ENCODE results near the gene ITGA3.
"Not testable (repeated sequence)": the region's sequence is repeated elsewhere in the genome, so short reads cannot be mapped to it uniquely, and the experiment has no call there.

The ITGA3 gene

GRCh38 chr17:50051082-50051576 is 4.8 kb upstream of the ITGA3 start:
- DNase-seq = no peak

GRCh38 chr17:50051606-50052005 is 4.3 kb upstream of the ITGA3 start:
- DNase-seq = no peak

- DNase-seq = no peak
These were observed 3.6 kb upstream of the ITGA3 start for GRCh38 chr17:50052241-50052796.

DNA sequence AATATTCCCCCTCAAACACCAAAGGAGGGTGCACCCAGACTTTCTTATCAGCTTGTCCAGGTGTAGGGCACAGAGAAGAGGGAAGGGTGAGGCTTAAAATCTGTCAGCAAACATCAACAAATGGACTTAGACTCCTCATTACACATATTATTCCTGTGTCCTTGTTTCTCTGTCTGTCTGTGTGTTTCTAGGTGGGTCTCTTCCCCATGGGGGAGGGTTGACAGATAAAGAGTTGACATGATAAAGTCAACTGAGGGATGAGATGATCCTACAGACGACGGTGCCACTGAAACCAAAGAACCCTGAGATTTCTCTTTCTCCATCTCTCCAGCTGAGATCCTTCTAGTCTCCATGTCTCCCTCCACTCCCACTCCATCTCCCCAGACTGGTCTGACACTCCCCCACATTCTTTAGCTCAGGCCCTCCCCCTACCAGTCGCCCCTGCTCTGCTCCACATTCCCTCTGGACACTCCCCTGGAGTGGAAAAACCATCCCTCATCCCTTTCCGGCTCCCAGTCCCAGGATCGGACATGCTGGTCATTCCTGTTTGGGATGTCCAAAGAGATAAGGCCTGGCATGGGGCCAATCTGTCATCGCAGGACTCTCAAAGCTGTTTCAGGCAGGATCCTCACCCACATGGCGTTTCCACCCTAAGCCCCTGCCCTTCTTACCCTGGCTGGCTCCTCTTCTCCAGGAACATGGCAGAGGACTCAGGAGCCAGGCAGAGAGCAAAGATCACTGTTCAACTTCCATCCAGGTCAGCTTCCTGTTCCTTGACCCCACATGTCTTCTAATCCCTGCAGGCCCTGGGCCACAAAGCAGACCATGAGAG is 2.9 kb upstream of the ITGA3 start:
- no peak for DNase-seq

- DNase-seq = no peak
These were observed 2.3 kb upstream of the ITGA3 start for GRCh38 chr17:50053654-50053960.

- peak in 16 of 56 donors; percentile 12 to 49 (median 24) for DNase-seq
These were observed 870 bp upstream of the ITGA3 start for GRCh38 chr17:50055055-50055425.

GRCh38 chr17:50056217-50056960 is 479 bp downstream of the ITGA3 start:
- peak in 28 of 56 donors; percentile 11 to 55 (median 36) for DNase-seq

- peak in 2 of 56 donors; percentile 7 to 12 for DNase-seq
These were observed 1.0 kb downstream of the ITGA3 start for GRCh38 chr17:50056961-50057330.

GRCh38 chr17:50057521-50057991 is 1.6 kb downstream of the ITGA3 start:
- no peak for DNase-seq

GRCh38 chr17:50058296-50058953 is 2.5 kb downstream of the ITGA3 start:
- no peak for DNase-seq

DNA sequence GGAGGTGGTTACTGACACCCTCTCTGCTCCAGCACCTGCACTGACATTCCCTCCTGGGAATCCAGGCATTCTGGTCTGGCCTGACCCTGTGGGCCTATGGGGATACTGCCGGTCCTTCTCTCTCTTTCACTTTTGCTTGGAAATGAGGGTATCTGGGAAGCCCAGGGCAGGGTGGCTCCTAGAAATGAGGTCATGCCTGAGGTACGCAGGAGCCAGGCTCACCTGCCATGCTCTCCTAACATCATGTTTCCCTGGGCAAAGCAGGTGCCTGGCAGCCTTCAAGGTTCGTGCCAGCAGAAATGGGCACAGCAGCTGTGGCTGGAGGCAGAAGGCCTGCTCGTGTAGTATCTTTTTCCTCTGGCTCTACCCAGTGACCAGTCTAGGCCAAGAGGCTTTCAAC is 3.3 kb downstream of the ITGA3 start:
- DNase-seq = no peak

GRCh38 chr17:50059759-50060273 is 3.9 kb downstream of the ITGA3 start:
- DNase-seq = peak in 1 of 56 donors; percentile 11

- peak in 24 of 56 donors; percentile 6 to 57 (median 31) for DNase-seq
These were observed 5.2 kb downstream of the ITGA3 start for GRCh38 chr17:50060951-50061712.

- DNase-seq = not testable (repeated sequence)
These were observed 5.8 kb downstream of the ITGA3 start for GRCh38 chr17:50061713-50062045.

DNA sequence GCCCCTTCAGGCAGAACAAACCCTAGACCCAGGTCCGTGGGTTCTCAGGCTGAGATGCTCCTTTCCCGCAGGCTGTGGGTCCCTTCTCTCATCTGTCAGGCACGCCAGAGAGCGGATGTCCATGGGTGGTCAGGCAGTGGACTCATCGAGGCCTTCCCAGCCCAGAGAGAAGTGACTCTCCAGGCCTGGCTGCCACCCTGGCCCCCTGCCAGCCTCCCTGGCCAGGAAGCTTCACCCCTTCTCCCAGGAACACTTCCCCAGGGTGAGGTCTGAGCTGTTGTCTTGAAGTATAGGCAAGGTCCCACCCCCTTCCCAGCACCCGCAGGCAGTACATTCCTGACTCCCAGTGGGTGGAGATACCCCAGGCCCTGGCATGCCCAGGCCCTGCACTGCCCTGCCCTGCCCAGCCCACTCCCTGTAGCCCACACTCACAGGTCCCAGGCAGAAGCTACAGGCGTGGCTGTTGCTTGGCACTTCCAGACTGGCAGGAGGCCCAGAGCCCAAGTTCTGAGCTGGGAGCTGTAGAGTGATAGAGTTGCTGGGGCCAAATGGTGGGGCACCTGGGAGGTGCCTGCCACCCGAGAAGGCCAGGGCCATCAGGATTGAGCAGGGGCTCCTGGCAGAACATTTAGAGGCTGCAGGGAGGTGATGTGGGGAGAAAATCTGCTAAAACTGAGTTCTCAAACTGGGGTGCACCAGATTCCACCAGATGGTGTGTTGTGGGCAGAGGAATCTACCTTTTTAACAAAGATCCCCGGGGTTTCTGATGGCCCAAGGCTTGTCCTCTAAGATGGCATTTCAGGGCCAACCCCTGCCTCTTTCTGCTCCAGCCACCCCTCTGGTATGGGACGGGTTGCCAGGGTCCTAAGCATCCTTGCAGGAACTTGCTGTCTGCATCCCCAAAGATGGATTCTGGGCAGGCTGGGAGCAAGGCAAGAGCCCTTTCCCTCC is 6.7 kb downstream of the ITGA3 start:
- peak in 7 of 56 donors; percentile 7 to 36 (median 13) for DNase-seq

GRCh38 chr17:50063561-50064252 is 7.8 kb downstream of the ITGA3 start:
- DNase-seq = no peak

GRCh38 chr17:50064253-50065001 is 8.5 kb downstream of the ITGA3 start:
- DNase-seq = peak in 10 of 56 donors; percentile 7 to 34 (median 13)

DNA sequence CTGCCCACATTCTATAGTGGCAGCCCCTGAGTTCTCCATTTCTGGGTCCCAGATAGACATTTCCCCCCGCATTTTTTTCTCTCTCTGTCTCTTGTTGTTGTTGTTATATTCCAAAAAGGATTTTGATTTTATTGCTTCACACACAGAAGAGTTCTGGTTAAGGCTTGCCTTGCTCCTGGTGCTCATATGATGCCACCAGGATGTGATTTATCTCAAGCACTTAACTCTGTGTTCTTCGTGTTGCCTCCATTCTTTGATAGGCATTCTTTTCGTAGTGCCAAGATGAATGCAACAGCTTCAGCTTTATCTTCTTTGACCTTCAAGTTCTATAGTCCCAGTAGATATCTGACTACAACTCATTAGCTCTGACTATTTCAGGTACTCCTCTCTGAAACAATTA is 9.1 kb downstream of the ITGA3 start:
- DNase-seq = no peak

Measured in amygdala (tissue), 56 donors.